ENCODE data around the gene CSH2.
"Not testable (repeated sequence)": the region's sequence is repeated elsewhere in the genome, so short reads cannot be mapped to it uniquely, and the experiment has no call there.

The CSH2 gene

DNA sequence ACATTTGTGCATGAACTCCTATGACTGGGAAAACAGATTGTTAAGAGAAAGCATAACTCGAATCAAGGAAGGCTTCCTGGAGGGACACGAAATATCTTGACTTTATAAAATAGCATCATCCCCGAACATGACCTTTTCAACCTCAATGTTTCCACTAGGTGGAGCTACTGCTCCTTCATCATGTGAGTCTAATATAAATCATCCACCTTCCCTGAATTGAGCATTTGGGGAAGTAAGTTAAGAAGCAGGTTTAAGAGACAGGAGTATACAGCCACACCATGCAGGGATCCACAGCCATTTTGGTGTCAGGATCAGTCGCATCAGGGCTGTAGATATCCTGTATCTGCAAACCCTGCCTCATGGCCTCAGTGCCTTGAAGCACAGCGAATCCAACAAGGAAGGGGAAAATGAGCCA, 30.3 kb upstream of the CSH2 start:
- H3K79me2 ChIP-seq (ENCODE audit: control insufficient read depth, low read length): not testable (repeated sequence)

DNA sequence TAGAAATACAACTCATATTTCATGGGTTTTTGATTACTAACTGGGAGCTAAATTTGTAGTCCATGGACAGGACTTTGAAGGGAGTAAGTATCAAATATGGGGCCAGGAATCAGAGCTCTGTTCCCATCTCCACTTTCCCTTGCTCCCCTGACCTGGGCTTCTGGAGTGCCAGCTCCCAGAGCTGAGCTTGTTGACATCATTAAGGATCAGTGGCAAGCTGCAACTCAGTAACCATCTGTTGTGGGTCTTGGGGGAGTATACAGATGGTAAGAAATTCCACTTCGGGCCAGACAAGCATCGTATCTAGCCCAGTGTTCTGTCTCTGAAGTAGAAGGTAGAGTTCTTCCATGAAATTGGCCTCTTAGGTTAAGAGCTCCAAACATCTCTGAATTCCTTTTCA, 28.5 kb upstream of the CSH2 start:
- H3K4me3 ChIP-seq (ENCODE audit: low read length); H3F3A ChIP-seq (ENCODE audit: control insufficient read depth, insufficient read depth); H3K9me3 ChIP-seq (ENCODE audit: control insufficient read depth, insufficient read depth, low read length): not testable (repeated sequence)

More for the DNA sequence above, 30.3 kb upstream of the CSH2 start:
- H3K9me2 ChIP-seq (replicated peaks; ENCODE audit: control insufficient read depth, low read length); H3K4me2 ChIP-seq (ENCODE audit: low read length); H3K27ac ChIP-seq (ENCODE audit: low read depth, low read length); H3K36me3 ChIP-seq (ENCODE audit: control insufficient read depth, low read length); H3K4me3 ChIP-seq (ENCODE audit: low read length); H3K4me1 ChIP-seq (ENCODE audit: control insufficient read depth, low read length); H4K20me1 ChIP-seq (ENCODE audit: control insufficient read depth, insufficient read depth, low read depth, low read length); H3F3A ChIP-seq (ENCODE audit: control insufficient read depth, insufficient read depth); H3K9me3 ChIP-seq (ENCODE audit: control insufficient read depth, insufficient read depth, low read length): not testable (repeated sequence)
- TF ChIP-seq, protein P1, sequence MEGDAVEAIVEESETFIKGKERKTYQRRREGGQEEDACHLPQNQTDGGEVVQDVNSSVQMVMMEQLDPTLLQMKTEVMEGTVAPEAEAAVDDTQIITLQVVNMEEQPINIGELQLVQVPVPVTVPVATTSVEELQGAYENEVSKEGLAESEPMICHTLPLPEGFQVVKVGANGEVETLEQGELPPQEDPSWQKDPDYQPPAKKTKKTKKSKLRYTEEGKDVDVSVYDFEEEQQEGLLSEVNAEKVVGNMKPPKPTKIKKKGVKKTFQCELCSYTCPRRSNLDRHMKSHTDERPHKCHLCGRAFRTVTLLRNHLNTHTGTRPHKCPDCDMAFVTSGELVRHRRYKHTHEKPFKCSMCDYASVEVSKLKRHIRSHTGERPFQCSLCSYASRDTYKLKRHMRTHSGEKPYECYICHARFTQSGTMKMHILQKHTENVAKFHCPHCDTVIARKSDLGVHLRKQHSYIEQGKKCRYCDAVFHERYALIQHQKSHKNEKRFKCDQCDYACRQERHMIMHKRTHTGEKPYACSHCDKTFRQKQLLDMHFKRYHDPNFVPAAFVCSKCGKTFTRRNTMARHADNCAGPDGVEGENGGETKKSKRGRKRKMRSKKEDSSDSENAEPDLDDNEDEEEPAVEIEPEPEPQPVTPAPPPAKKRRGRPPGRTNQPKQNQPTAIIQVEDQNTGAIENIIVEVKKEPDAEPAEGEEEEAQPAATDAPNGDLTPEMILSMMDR (IDR thresholded peaks at IDR 0.05; ENCODE audit: low read depth, low read length, poor library complexity, severe bottlenecking): peak; percentile 34
- H3K27me3 ChIP-seq (ENCODE audit: control insufficient read depth, low read length): peaks cover 35% of the 10 kb centered on the region

DNA sequence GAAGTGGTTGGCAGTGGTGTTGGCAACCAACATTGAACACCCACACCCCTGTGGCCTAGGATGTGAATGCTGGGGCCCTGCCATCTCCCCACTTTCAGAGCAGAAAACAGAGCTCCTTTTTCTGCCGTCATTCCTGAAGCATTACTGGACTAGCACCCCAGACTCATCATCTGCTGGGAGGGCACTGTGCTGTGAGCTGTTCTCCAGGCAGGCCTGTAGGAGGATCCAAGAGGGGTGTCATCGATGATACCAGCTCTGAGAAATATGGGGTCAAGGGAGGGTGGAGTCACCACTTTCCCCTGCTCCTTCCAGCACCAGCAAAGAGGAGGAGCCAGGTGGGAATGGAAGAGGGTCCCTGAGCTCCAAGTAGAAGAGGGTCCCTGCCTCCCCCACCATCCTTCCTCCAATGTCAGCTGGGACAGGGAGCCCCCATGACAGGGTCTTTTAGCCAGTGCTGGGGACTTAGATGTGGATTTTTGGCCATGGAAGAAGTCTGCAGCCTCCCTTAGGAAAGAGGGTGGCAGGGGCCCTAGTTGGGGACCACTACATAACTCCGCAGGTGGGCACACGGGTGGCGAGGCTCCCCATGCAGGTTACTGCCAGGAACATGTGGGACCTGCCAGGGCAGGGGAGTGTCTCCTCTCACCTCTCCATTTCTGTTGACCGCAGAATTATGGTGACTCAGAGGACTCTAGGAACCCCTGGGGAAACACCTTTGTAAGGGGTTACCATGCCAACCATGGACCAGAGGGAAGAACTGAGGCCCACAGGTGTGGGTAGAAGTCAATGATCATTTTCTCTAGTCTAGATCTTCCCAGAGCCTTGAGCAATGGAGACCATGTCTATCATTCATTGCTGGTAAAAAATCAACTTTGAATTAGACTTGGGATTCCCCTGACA, 25.7 kb upstream of the CSH2 start:
- not testable (repeated sequence) for H3K79me2 ChIP-seq (ENCODE audit: control insufficient read depth, low read length); H3K4me2 ChIP-seq (ENCODE audit: low read length); H3K36me3 ChIP-seq (ENCODE audit: control insufficient read depth, low read length); H3K9me3 ChIP-seq (ENCODE audit: control insufficient read depth, insufficient read depth, low read length); H3K4me3 ChIP-seq (ENCODE audit: low read length); H3K27ac ChIP-seq (ENCODE audit: low read depth, low read length); H4K20me1 ChIP-seq (ENCODE audit: control insufficient read depth, insufficient read depth, low read depth, low read length); H3K4me1 ChIP-seq (ENCODE audit: control insufficient read depth, low read length); H3F3A ChIP-seq (ENCODE audit: control insufficient read depth, insufficient read depth); H3K9me2 ChIP-seq (replicated peaks; ENCODE audit: control insufficient read depth, low read length)
- peaks cover 30% of the 10 kb centered on the region for H3K27me3 ChIP-seq (ENCODE audit: control insufficient read depth, low read length)

More for the DNA sequence above, 28.5 kb upstream of the CSH2 start:
- H3K27ac ChIP-seq (ENCODE audit: low read depth, low read length); H3K79me2 ChIP-seq (ENCODE audit: control insufficient read depth, low read length); H3K36me3 ChIP-seq (ENCODE audit: control insufficient read depth, low read length); H3K9me2 ChIP-seq (replicated peaks; ENCODE audit: control insufficient read depth, low read length); H3K4me2 ChIP-seq (ENCODE audit: low read length); H3K4me1 ChIP-seq (ENCODE audit: control insufficient read depth, low read length); H4K20me1 ChIP-seq (ENCODE audit: control insufficient read depth, insufficient read depth, low read depth, low read length): not testable (repeated sequence)
- H3K27me3 ChIP-seq (ENCODE audit: control insufficient read depth, low read length): peaks cover 30% of the 10 kb centered on the region

DNA sequence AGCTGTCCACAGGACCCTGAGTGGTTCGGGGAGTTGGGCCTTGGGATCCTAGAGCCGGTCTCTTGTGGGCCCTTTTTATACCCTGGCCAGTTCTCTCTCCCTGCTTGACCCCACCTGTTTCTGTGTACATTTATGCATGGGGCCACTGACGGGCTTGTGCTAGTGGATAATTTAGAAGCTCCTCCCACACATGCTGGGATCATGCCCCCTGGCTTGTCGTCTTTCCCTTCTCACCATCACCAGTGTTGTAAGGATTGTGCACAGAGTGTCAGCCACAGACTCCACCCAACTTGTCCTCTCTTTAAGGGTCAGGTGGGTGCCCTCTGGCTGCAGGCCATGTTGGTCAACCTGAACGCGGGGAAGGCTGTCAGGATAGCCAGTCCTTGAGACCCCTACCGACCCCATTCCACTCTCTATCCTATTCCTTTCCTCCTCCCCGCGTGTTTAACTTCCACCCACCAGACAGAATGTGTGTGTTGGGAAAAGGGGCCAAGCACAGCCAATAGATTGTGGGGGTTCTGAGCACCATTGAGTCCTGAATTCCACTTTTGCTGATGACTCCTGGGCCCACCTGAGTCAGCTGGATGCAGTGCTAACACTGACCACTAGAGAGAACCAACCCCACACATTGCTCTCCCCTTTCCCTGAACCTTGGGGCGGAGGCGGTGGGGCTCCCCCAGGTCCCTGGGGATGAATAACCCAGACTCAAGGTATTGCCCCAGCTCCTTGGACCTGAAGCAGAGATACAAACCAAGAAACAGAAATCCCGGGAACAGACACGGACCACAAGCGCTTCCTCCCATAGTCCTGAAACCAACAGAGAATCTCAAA, 23.3 kb upstream of the CSH2 start, which contains the start of gene CSH1:
Gene CSH1 (minus strand): TSS at position 51 of the 831 bp plus-strand sequence. CDS start 63 bp downstream, outside the sequence.
- H3K4me1 ChIP-seq (ENCODE audit: control insufficient read depth, low read length); H3F3A ChIP-seq (ENCODE audit: control insufficient read depth, insufficient read depth); H3K79me2 ChIP-seq (ENCODE audit: control insufficient read depth, low read length); H3K4me2 ChIP-seq (ENCODE audit: low read length); H3K27ac ChIP-seq (ENCODE audit: low read depth, low read length); H3K9me3 ChIP-seq (ENCODE audit: control insufficient read depth, insufficient read depth, low read length); H3K9me2 ChIP-seq (replicated peaks; ENCODE audit: control insufficient read depth, low read length); H4K20me1 ChIP-seq (ENCODE audit: control insufficient read depth, insufficient read depth, low read depth, low read length); H3K36me3 ChIP-seq (ENCODE audit: control insufficient read depth, low read length); H3K4me3 ChIP-seq (ENCODE audit: low read length): not testable (repeated sequence)
- peaks cover 16% of the 10 kb centered on the region for H3K27me3 ChIP-seq (ENCODE audit: control insufficient read depth, low read length)

DNA sequence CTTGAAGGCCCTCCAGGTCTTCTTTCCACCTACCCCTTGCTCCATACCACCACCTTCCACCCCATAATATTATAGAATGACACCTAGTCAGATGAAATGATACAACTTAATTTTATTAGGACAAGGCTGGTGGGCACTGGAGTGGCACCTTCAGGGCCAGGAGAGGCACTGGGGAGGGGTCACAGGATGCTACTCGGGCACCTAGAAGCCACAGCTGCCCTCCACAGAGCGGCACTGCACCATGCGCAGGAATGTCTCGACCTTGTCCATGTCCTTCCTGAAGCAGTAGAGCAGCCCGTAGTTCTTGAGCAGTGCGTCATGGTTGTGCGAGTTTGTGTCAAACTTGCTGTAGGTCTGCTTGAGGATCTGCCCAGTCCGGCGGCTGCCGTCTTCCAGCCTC, 21.3 kb upstream of the CSH2 start:
- H3K4me1 ChIP-seq (ENCODE audit: control insufficient read depth, low read length); H3F3A ChIP-seq (ENCODE audit: control insufficient read depth, insufficient read depth); H3K4me3 ChIP-seq (ENCODE audit: low read length); H3K9me3 ChIP-seq (ENCODE audit: control insufficient read depth, insufficient read depth, low read length); H3K27ac ChIP-seq (ENCODE audit: low read depth, low read length); H3K27me3 ChIP-seq (ENCODE audit: control insufficient read depth, low read length); H3K79me2 ChIP-seq (ENCODE audit: control insufficient read depth, low read length); H3K36me3 ChIP-seq (ENCODE audit: control insufficient read depth, low read length); H3K9me2 ChIP-seq (replicated peaks; ENCODE audit: control insufficient read depth, low read length); H3K4me2 ChIP-seq (ENCODE audit: low read length); H4K20me1 ChIP-seq (ENCODE audit: control insufficient read depth, insufficient read depth, low read depth, low read length): not testable (repeated sequence)

DNA sequence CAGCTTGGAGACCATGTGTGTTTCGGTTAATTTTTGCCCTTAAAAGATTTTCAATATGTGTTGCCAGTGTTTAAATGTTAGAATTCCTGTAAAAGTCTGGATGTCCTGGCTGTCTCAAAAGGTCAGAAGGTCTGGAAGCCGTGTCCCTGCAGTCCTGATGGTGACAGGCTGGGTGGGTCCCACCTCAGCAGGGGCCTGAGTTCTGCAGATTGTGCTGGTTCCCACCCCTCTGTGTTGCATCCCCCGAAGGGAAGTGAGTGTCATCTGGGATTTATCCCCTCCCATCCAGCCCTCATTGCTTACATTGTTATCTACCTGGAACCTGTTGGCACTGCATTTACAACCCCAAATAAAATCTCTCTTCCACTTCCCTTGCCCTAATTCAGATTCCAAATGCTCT, 20.5 kb upstream of the CSH2 start:
- H3K4me1 ChIP-seq (ENCODE audit: control insufficient read depth, low read length); H3K27ac ChIP-seq (ENCODE audit: low read depth, low read length); H3K9me2 ChIP-seq (replicated peaks; ENCODE audit: control insufficient read depth, low read length); H3K4me2 ChIP-seq (ENCODE audit: low read length); H3K36me3 ChIP-seq (ENCODE audit: control insufficient read depth, low read length); H3F3A ChIP-seq (ENCODE audit: control insufficient read depth, insufficient read depth); H3K4me3 ChIP-seq (ENCODE audit: low read length); H3K9me3 ChIP-seq (ENCODE audit: control insufficient read depth, insufficient read depth, low read length); H3K27me3 ChIP-seq (ENCODE audit: control insufficient read depth, low read length); H4K20me1 ChIP-seq (ENCODE audit: control insufficient read depth, insufficient read depth, low read depth, low read length); H3K79me2 ChIP-seq (ENCODE audit: control insufficient read depth, low read length): not testable (repeated sequence)

DNA sequence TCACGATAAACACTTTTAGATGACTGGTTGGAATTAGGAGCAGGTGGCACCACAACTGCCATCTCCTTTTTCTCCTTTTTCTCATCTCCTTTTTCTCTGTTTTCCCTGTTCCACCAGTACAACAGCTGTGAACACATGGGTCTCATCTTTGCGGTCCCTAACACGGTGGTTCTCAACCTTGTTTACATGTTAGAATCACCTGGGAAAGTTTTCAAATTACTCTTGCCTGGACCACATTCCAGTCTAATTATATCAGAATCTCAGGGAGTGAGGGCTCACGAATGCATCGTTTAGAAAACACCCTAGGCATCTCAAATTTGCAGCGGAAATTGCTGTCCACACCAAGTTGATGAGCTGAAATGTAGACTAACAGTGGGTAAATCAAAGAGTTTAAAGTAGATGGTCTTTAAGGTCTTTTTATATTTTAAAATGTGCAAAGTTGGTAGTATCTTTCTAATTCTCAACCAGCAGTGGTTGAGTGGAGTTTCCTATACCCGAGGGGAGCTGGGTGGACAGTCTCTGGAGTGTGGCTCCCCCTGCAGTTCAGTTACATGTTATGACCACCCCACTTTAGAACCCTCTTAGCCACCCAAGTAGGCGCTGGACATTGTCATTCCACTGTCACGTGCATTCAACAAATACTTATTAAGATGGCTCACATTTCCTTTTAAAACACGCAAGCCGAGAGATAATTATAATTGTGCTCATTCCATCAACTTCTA, 19.0 kb upstream of the CSH2 start:
- not testable (repeated sequence) for H3K4me3 ChIP-seq (ENCODE audit: low read length)

More for the DNA sequence above, 19.0 kb upstream of the CSH2 start:
- not testable (repeated sequence) for H3K4me1 ChIP-seq (ENCODE audit: control insufficient read depth, low read length); H3F3A ChIP-seq (ENCODE audit: control insufficient read depth, insufficient read depth); H3K4me2 ChIP-seq (ENCODE audit: low read length); H3K27ac ChIP-seq (ENCODE audit: low read depth, low read length); H3K79me2 ChIP-seq (ENCODE audit: control insufficient read depth, low read length); H3K27me3 ChIP-seq (ENCODE audit: control insufficient read depth, low read length); H3K9me3 ChIP-seq (ENCODE audit: control insufficient read depth, insufficient read depth, low read length); H3K36me3 ChIP-seq (ENCODE audit: control insufficient read depth, low read length); H3K9me2 ChIP-seq (replicated peaks; ENCODE audit: control insufficient read depth, low read length); H4K20me1 ChIP-seq (ENCODE audit: control insufficient read depth, insufficient read depth, low read depth, low read length)
